DOHH2 (cell line): ENCODE results near the gene TRPC4.

Experiments used
- CTCF ChIP-seq: fragments of 200-600 bp; sonication (generic); IDR thresholded peaks from one replicate; pipeline ENCODE4 v1.5.1; 2014; ENCODE audit warnings: antibody characterized with exemption, mild to moderate bottlenecking, low read depth, low read length; ENCODE audit not compliant: poor library complexity, severe bottlenecking
- EZH2phosphoT487 ChIP-seq: fragments of 200-600 bp; sonication (generic); IDR thresholded peaks from 2 replicates; pipeline ENCODE4 v1.6.1; 2017; ENCODE audit warnings: borderline replicate concordance, mild to moderate bottlenecking, antibody characterized with exemption, low read length, moderate library complexity, mixed read lengths

- no peak for TF ChIP-seq CTCF
- no peak for TF ChIP-seq EZH2phosphoT487
These were observed 45.3 kb upstream of the TRPC4 start for GRCh38 chr13:37914781-37915391.
